GM23338 (cell line): ENCODE data around the gene FRAS1. TPM values are rescaled to one million over a fixed set of nuclear protein-coding genes. Genes with fewer than 3 reads are reported as not detected.

Experiments
- ATAC-seq: fragments of 200-7000 bp; cut with Tn5 transposase; 3 replicates; pipeline ENCODE4 v1.9.1; 2020
- DNase-seq: peaks from one replicate; pipeline ENCODE4 v3.0.0-alpha.2; 2015; ENCODE audit warnings: low spot score
- H2AFZ ChIP-seq: fragments of 200-600 bp; sonication (generic); 2 replicates; pipeline ENCODE4 v1.8.0; 2016; ENCODE audit warnings: antibody characterized with exemption, mild to moderate bottlenecking, moderate library complexity
- H3F3A ChIP-seq: fragments of 200-600 bp; sonication (generic); replicated peaks from 2 replicates; pipeline ENCODE4 v1.8.0; 2017; ENCODE audit warnings: antibody characterized with exemption, mixed run types, low read depth
- H3K27ac ChIP-seq: fragments of 200-600 bp; sonication (generic); 2 replicates; pipeline ENCODE4 v1.6.1; 2016; ENCODE audit warnings: low read depth
- H3K27me3 ChIP-seq: fragments of 200-600 bp; sonication (generic); 2 replicates; pipeline ENCODE4 v1.8.0; 2016; ENCODE audit warnings: mild to moderate bottlenecking, mixed run types, moderate library complexity; ENCODE audit not compliant: insufficient read depth
- H3K36me3 ChIP-seq: fragments of 200-600 bp; sonication (generic); 2 replicates; pipeline ENCODE4 v1.8.0; 2016; ENCODE audit warnings: mild to moderate bottlenecking; ENCODE audit not compliant: insufficient read depth
- H3K4me1 ChIP-seq: fragments of 200-600 bp; sonication (generic); 2 replicates; pipeline ENCODE4 v1.8.0; 2016; ENCODE audit warnings: mild to moderate bottlenecking, moderate library complexity; ENCODE audit not compliant: insufficient read depth
- H3K4me2 ChIP-seq: fragments of 200-600 bp; sonication (generic); 2 replicates; pipeline ENCODE4 v1.7.1; 2017; ENCODE audit warnings: mixed run types
- H3K4me3 ChIP-seq: fragments of 200-600 bp; sonication (generic); 2 replicates; pipeline ENCODE4 v1.6.1; 2016; ENCODE audit warnings: mixed run types
- H3K79me2 ChIP-seq: fragments of 200-600 bp; sonication (generic); replicated peaks from 2 replicates; pipeline ENCODE4 v1.8.0; 2017; ENCODE audit warnings: mild to moderate bottlenecking; ENCODE audit not compliant: insufficient read depth
- H3K9me2 ChIP-seq: fragments of 200-600 bp; sonication (generic); 2 replicates; pipeline ENCODE4 v1.8.0; 2017; ENCODE audit not compliant: insufficient read depth
- H4K20me1 ChIP-seq: fragments of 200-600 bp; sonication (generic); replicated peaks from 2 replicates; pipeline ENCODE4 v1.8.0; 2017; ENCODE audit warnings: mild to moderate bottlenecking; ENCODE audit not compliant: insufficient read depth
- H3K27ac Mint-ChIP-seq: 2 replicates; pipeline ENCODE4 v1.8.0; 2020; ENCODE audit warnings: inconsistent platforms, mild to moderate bottlenecking, moderate library complexity, mixed read lengths
- H3K27me3 Mint-ChIP-seq: 3 replicates; pipeline ENCODE4 v1.8.0; 2022; ENCODE audit warnings: low read depth, mild to moderate bottlenecking, moderate library complexity, mixed read lengths, inconsistent platforms; ENCODE audit not compliant: insufficient read depth, poor library complexity
- H3K36me3 Mint-ChIP-seq: 3 replicates; pipeline ENCODE4 v1.8.0; 2021; ENCODE audit warnings: low read depth, mild to moderate bottlenecking, inconsistent platforms, moderate library complexity, mixed read lengths
- H3K4me1 Mint-ChIP-seq: 3 replicates; pipeline ENCODE4 v1.8.0; 2020; ENCODE audit warnings: mild to moderate bottlenecking, inconsistent platforms, mixed read lengths
- H3K4me3 Mint-ChIP-seq: 3 replicates; pipeline ENCODE4 v1.8.0; 2021; ENCODE audit warnings: moderate library complexity, mild to moderate bottlenecking, inconsistent platforms, mixed read lengths
- H3K9me3 Mint-ChIP-seq: 3 replicates; pipeline ENCODE4 v1.8.0; 2020; ENCODE audit warnings: moderate library complexity, mild to moderate bottlenecking, inconsistent platforms, mixed read lengths
- CREB1 ChIP-seq: fragments of 250-450 bp; sonication (Bioruptor Pico); IDR thresholded peaks from 2 replicates; pipeline ENCODE4 v1.5.0; 2020; ENCODE audit warnings: low read depth, mild to moderate bottlenecking, moderate library complexity
- EZH2 ChIP-seq: fragments of 200-600 bp; sonication (generic); IDR thresholded peaks from one replicate; pipeline ENCODE4 v1.8.0; 2017; ENCODE audit warnings: antibody characterized with exemption, mild to moderate bottlenecking, low read depth; ENCODE audit not compliant: unreplicated experiment
- EZH2phosphoT487 ChIP-seq: fragments of 200-600 bp; sonication (generic); IDR thresholded peaks from one replicate; pipeline ENCODE4 v1.8.1; 2018; ENCODE audit warnings: antibody characterized with exemption; ENCODE audit not compliant: unreplicated experiment
- JUNB ChIP-seq: IDR thresholded peaks from one replicate; pipeline ENCODE4 v1.6.1; 2016; ENCODE audit warnings: antibody characterized with exemption; ENCODE audit not compliant: unreplicated experiment
- NANOG ChIP-seq: IDR thresholded peaks from 2 replicates; pipeline ENCODE4 v1.6.1; 2016; ENCODE audit warnings: antibody characterized with exemption, borderline replicate concordance
- POLR2AphosphoS5 ChIP-seq: IDR thresholded peaks from 2 replicates; pipeline ENCODE4 v1.6.1; 2016; ENCODE audit warnings: antibody characterized with exemption, low read depth
- STAT1 ChIP-seq: IDR thresholded peaks from one replicate; pipeline ENCODE4 v1.6.1; 2016; ENCODE audit warnings: antibody characterized with exemption; ENCODE audit not compliant: unreplicated experiment
- ZNF114 ChIP-seq: fragments of 250-450 bp; sonication (Bioruptor Pico); IDR thresholded peaks from 2 replicates; pipeline ENCODE4 v1.5.0; 2020; ENCODE audit warnings: mild to moderate bottlenecking, moderate library complexity
- ZNF331 ChIP-seq: fragments of 250-450 bp; sonication (Bioruptor Pico); IDR thresholded peaks from 2 replicates; pipeline ENCODE4 v1.5.0; 2020; ENCODE audit warnings: low read depth, mild to moderate bottlenecking, moderate library complexity
- ZNF462 ChIP-seq: fragments of 250-450 bp; sonication (Bioruptor Pico); IDR thresholded peaks from 2 replicates; pipeline ENCODE4 v1.5.0; 2020; ENCODE audit warnings: mild to moderate bottlenecking, moderate library complexity
- polyA plus RNA-seq: library from polyadenylated mRNA; unstranded; fragments of >200 nt; fragmentation: Nextera tagmentation; extraction: Ambion mirVana; gene quantifications from 2 replicates; pipeline ENCODE4 v1.2.1, GENCODE V29; 2016
- total RNA-seq: library from RNA; depleted of rRNA; stranded (reverse); fragments of >200 nt; shearing (Covaris generic); gene quantifications from 2 replicates; pipeline ENCODE4 v1.2.3, GENCODE V29; 2014
- TF ChIP-seq, protein P1 (sequence below): IDR thresholded peaks from one replicate; pipeline ENCODE4 v1.6.1; 2018; ENCODE audit warnings: antibody characterized with exemption; ENCODE audit not compliant: unreplicated experiment
- TF ChIP-seq, protein P2 (sequence below), 2 experiments: fragments of 200-600 bp in 1 of 2; sonication (generic) in 1 of 2; conservative IDR thresholded peaks; 2 replicates each; pipeline versions ENCODE4 v1.5.1 to v1.6.1; 2016 to 2017; ENCODE audit warnings: antibody characterized with exemption in 2 of 2, low read depth in 2 of 2, mild to moderate bottlenecking in 2 of 2, moderate library complexity in 1 of 2
- TF ChIP-seq, protein P3 (sequence below): IDR thresholded peaks from 2 replicates; pipeline ENCODE4 v1.6.1; 2016; ENCODE audit warnings: antibody characterized with exemption

FRAS1 gene
- total and polyA plus RNA-seq, 2 experiments from 2014 or later = 12.4 to 108 TPM

- peaks cover 91% of the 10 kb centered on the region for H3K79me2 ChIP-seq
- Mint-ChIP-seq H3K36me3 (peaks cover 64% of the 10 kb centered on the region), H3K4me3 (no peak overlapping the region), H3K27ac (no peak overlapping the region), H3K4me1 (peaks cover 19% of the 10 kb centered on the region), H3K9me3 (peaks cover 55% of the 10 kb centered on the region), H3K27me3 (peaks cover 2% of the 10 kb centered on the region)
- no peaks in the 10 kb centered on the region for H3K27me3 ChIP-seq
- H3K4me2 ChIP-seq = no peak overlapping the region
- no peak overlapping the region for H3K27ac ChIP-seq
- ATAC-seq = no peak
- no peaks in the 10 kb centered on the region; the same call in 1 of the 2 replicates for H3K36me3 ChIP-seq
- no peak overlapping the region for H2AFZ ChIP-seq
- peaks cover 14% of the 10 kb centered on the region for H3K4me1 ChIP-seq
- peaks cover 12% of the 10 kb centered on the region for H4K20me1 ChIP-seq
- TF ChIP-seq JUNB = no peak
- TF ChIP-seq, protein P1, sequence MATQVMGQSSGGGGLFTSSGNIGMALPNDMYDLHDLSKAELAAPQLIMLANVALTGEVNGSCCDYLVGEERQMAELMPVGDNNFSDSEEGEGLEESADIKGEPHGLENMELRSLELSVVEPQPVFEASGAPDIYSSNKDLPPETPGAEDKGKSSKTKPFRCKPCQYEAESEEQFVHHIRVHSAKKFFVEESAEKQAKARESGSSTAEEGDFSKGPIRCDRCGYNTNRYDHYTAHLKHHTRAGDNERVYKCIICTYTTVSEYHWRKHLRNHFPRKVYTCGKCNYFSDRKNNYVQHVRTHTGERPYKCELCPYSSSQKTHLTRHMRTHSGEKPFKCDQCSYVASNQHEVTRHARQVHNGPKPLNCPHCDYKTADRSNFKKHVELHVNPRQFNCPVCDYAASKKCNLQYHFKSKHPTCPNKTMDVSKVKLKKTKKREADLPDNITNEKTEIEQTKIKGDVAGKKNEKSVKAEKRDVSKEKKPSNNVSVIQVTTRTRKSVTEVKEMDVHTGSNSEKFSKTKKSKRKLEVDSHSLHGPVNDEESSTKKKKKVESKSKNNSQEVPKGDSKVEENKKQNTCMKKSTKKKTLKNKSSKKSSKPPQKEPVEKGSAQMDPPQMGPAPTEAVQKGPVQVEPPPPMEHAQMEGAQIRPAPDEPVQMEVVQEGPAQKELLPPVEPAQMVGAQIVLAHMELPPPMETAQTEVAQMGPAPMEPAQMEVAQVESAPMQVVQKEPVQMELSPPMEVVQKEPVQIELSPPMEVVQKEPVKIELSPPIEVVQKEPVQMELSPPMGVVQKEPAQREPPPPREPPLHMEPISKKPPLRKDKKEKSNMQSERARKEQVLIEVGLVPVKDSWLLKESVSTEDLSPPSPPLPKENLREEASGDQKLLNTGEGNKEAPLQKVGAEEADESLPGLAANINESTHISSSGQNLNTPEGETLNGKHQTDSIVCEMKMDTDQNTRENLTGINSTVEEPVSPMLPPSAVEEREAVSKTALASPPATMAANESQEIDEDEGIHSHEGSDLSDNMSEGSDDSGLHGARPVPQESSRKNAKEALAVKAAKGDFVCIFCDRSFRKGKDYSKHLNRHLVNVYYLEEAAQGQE = no peak
- TF ChIP-seq, protein P2, sequence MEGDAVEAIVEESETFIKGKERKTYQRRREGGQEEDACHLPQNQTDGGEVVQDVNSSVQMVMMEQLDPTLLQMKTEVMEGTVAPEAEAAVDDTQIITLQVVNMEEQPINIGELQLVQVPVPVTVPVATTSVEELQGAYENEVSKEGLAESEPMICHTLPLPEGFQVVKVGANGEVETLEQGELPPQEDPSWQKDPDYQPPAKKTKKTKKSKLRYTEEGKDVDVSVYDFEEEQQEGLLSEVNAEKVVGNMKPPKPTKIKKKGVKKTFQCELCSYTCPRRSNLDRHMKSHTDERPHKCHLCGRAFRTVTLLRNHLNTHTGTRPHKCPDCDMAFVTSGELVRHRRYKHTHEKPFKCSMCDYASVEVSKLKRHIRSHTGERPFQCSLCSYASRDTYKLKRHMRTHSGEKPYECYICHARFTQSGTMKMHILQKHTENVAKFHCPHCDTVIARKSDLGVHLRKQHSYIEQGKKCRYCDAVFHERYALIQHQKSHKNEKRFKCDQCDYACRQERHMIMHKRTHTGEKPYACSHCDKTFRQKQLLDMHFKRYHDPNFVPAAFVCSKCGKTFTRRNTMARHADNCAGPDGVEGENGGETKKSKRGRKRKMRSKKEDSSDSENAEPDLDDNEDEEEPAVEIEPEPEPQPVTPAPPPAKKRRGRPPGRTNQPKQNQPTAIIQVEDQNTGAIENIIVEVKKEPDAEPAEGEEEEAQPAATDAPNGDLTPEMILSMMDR (conservative IDR thresholded peaks at IDR 0.05; ENCODE audit: low read depth in 2 of 2) = no peak
- no peak for TF ChIP-seq ZNF331 (CRISPR knock-in tag)
- TF ChIP-seq, protein P3, sequence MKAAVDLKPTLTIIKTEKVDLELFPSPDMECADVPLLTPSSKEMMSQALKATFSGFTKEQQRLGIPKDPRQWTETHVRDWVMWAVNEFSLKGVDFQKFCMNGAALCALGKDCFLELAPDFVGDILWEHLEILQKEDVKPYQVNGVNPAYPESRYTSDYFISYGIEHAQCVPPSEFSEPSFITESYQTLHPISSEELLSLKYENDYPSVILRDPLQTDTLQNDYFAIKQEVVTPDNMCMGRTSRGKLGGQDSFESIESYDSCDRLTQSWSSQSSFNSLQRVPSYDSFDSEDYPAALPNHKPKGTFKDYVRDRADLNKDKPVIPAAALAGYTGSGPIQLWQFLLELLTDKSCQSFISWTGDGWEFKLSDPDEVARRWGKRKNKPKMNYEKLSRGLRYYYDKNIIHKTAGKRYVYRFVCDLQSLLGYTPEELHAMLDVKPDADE = no peak
- no peak for TF ChIP-seq CREB1 (CRISPR knock-in tag)
- no peak for TF ChIP-seq POLR2AphosphoS5
- TF ChIP-seq ZNF462 (CRISPR knock-in tag) = no peak
- TF ChIP-seq NANOG = no peak
- no peak for TF ChIP-seq ZNF114 (CRISPR knock-in tag)
- no peak for TF ChIP-seq EZH2
- TF ChIP-seq STAT1 = no peak
- no peak for TF ChIP-seq EZH2phosphoT487
- H3K4me3 ChIP-seq = no peak overlapping the region
- H3F3A ChIP-seq = no peaks in the 10 kb centered on the region
- DNase-seq = no peak
- 0 out of 2 replicates have a peak, but pooled peaks cover 2% of the 10 kb centered on the region for H3K9me2 ChIP-seq
These were observed 63.2 kb downstream of the FRAS1 start for GRCh38 chr4:78120144-78120880.
